Activated CD4-positive, alpha-beta T cell treated with anti-CD3 and anti-CD28 coated beads for 4 hours (primary cell): ENCODE data around the gene PODNL1.
"Not testable (repeated sequence)": the region's sequence is repeated elsewhere in the genome, so short reads cannot be mapped to it uniquely, and the experiment has no call there.

Experiments
- DNase-seq, 2 donors: peaks; one replicate each; pipeline ENCODE4 v3.0.0-alpha.2; 2020

The PODNL1 gene

DNA sequence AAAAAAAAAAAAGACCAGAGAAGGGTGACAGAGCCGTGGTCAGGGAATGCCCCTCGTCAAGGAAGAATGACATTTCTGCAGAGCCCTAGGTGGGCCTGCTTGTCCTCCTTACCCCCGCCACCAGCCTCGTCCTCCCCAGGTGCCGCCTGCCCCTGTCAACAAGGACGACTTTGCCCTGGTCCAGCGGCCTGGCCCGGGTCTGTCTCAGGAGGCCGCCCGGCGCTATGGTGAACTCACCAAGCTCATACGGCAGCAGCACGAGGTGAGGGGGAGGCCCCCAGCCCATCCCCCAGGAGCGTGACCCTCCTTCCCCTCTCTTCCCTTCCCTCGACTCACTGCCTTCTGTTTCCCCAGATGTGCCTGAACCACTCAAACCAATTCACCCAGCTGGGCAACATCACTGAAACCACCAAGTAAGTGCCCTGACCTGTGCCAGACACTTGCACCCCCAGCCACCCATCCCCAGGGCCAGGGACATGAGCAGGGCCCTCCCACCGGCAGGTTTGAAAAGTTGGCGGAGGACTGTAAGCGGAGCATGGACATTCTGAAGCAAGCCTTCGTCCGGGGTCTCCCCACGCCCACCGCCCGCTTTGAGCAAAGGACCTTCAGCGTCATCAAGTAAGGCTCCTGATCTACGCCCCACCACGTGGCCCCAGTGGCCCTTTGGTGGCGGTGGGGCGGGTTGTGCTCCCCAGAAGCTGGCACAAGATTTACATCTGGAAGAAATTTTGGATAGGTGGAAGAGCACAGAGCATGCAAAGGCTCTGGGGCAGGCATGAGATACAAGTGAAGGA, 14.8 kb downstream of the PODNL1 start:
- no peak for DNase-seq

DNA sequence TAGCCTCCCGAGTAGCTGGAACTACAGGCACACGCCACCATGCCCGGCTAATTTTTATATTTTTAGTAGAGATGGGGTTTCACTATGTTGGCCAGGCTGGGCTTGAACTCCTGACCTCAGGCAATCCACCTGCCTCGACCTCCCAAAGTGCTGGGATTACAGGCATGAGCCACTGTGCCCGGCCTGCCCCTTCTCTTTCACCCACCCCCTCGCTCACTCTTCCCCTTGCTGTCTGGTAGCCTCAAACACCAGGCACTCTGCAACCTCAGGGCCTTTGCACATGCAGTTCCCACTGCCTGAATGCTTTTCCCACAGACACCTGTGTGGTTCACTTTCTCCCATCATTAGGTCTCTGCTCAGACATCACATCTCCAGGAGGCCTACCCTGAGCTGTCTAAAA, 16.1 kb downstream of the PODNL1 start:
- not testable (repeated sequence) for DNase-seq

DNA sequence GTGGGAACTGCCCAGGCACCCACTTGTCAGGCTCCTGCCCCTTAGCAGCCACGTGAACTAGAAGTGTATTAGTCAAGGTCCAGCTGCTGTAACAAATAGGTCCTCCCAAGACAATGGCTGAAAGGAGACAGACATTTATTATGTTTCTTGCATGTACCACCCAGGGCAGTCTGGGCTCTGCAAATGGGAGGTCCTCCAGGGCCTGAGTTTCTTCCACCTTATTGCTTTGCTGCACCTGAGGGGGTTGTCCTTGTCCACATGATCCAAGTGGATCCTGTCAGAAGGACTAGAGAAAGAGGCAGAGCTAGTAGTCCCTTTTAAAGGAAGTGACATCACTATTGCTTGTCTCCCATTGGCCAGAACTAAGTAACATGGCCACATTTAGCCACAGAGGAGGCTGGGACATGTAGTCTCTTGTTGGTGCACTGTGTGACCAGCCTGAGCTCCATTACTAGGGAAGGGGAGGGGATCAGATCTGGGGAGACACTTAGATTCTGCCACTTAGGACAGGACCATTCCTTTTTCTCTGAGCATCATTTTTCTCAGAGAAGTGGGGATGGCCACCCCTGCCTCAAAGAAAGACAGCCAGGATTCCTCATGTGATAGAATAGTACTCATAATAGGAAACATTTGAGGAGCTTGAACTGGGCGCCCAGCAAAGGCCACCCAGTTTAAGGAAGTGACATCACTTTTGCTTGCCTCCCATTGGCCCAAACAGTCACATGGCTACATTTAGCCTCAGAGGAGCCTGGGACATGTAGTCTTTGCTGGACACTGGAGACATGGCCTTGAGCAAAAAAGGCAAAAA, 17.1 kb downstream of the PODNL1 start:
- no peak for DNase-seq

DNA sequence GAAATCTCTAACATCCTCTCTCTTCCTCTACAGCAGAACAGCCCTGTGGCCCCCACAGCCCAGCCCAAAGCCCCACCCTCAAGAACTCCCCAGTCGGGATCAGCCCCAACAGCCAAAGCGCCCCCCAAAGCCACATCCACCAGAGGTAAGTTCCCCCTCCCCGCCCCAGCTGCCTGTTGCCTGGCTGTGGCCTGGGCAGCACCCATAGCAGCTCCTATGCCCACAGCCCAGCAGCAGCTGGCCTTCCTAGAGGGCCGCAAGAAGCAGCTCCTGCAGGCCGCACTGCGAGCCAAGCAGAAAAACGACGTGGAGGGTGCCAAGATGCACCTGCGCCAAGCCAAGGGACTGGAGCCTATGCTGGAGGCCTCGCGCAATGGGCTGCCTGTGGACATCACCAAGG, 17.7 kb downstream of the PODNL1 start:
- no peak for DNase-seq

DNA sequence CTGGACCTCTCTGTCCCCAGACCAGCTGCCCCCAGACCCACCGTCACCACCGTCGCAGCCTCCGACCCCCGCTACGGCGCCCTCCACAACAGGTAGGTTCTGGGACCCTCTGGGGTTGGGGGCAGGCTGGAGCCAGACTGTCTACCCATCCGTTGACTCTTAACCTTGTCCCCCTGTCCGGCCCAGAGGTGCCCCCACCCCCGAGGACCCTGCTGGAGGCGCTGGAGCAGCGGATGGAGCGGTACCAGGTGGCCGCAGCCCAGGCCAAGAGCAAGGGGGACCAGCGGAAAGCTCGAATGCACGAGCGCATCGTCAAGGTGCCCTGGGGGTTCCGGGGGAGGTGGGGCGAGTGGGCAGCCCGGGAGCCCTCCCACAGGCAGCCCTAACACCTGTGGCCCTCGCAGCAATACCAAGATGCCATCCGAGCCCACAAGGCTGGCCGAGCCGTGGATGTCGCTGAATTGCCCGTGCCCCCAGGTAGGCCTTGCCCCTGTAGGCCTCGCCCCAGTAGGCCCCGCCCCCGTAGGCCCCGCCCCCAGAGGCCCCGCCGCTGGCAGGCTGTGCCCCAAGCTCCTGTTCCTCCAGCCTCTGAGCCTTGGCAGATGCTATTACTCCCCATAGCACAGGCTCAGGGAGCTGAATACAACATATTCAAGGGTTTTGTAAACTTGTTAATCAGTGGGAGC, 19.3 kb downstream of the PODNL1 start:
- no peak for DNase-seq

DNA sequence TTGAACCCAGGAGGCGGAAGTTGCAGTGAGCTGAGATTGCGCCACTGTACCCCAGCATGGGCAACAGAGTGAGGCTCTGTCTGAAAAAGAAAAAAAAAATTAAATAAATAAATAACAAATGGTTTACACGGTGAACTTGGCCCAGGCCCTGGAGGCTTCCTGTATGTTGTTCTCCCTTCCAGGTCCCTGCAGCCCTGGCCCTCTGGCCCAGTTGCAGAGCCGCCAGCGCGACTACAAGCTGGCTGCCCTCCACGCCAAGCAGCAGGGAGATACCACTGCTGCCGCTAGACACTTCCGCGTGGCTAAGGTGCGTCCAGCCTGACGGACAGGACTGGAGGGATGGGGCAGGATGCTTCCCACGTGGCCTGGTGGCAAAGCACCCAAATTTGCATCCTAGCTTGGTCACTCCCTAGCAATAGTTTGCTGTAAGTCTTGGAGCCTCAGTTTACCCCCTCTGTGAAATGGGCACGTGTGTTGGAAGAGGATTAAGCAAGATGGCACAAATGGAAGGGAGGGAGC, 20.3 kb downstream of the PODNL1 start:
- no peak for DNase-seq

DNA sequence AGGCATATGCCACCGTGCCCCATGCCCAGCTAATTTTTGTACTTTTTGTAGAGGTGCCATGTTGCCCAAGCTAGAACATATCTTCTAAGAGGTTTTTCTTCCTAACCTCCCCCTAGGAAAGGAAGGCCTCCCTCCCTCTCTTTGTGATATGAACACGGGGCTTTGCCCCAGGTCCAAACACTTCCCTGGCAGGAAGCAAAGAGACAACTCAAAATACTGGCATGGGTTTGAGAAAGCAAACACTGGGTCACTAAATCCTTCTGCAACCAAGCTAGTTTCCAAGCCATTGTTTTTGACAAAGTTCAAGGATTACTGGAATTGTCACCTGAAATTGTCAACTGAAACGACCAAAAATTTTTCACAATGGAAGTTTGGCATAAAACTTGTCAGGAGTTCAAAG, 23.4 kb downstream of the PODNL1 start:
- no peak for DNase-seq

DNA sequence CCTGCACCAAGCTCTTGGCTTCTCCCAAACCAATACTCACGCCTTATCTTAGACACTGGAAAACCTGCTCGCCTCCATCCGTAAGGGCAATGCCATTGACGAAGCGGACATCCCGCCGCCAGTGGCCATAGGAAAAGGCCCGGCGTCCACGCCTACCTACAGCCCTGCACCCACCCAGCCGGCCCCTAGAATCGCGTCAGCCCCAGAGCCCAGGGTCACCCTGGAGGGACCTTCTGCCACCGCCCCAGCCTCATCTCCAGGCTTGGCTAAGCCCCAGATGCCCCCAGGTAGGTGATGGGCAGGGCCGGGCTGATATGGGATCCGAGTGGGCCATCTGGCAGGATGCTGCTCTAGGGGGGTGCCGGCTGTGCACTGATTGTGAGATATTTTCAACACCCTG, 24.9 kb downstream of the PODNL1 start:
- no peak for DNase-seq

DNA sequence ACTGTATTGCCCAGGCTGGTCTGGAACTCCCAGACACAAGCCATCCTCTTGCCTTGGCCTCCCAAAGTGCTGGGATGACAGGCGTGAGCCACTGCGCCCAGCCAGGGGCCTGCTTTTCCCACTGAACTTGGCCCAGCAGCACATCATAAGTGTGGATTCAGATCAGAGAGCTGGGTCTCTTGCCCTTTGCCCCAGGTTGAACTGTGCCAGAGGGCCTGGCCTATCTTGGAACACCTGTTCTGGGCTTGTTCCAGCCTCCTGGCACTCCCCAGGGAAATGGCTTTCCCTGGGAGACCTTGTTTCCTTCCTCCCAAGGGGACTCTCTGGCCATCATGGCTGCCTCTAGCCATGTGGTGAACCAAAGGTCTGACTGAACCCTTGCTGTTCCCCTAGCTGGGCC, 28.8 kb downstream of the PODNL1 start:
- no peak for DNase-seq

DNA sequence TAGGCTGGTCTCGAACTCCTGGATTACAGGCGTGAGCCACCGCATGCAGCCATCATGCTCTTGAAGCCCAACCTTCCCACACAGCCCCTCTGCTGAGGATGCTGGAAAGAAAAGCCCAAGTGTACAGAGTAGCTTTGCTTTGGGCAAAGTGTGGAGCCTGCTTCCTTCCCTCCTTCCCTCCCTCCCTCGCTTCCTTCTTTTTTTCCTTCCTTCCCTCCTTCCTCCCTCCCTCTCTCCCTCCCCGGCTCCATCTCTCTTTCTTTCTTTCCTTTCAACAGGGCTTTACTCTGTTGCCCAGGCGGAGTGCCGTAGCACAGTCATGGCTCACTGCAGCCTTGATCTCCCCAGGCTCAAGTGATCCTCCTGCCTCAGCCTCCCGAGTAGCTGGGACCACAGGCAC, 29.5 kb downstream of the PODNL1 start:
- DNase-seq = no peak

DNA sequence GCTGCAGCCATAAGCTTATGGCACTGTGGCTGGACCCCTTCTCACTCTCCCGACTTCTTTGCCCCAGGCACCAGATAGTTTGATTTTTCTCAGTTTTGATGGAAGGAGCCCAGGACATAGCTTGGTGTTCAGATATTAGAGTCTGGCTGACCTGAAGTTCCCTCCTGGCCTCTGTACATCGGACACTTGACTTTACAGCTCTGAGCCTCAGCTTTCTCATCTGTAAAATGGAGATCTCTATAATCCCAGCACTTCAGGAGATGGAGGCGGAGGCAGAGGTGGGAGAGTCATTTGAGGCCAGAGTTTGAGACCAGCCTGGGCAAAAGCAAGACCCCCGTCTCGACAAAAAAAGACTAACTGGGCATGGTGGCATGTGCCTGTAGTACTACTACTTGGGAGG, 31.3 kb downstream of the PODNL1 start:
- no peak for DNase-seq

DNA sequence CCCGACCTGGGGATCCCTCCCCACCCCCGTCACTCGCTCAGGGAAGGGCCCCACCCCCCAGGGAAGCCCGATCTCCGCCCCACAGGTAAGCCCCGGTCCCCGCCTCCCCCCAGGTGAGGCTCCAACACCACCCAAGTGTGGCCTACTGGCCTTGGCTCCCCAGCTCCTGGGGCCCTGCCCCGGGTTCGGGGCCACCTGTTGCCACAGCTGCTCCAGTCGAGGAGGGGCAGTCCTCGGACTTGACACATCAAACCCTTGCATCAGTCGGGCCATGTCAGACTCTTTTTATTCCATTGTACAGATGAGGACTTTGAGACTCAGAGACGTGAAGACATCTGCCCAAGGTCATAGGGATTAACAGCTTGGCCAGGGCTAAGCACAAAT, 31.7 kb downstream of the PODNL1 start:
- peak; percentile 43 to 45 for DNase-seq

DNA sequence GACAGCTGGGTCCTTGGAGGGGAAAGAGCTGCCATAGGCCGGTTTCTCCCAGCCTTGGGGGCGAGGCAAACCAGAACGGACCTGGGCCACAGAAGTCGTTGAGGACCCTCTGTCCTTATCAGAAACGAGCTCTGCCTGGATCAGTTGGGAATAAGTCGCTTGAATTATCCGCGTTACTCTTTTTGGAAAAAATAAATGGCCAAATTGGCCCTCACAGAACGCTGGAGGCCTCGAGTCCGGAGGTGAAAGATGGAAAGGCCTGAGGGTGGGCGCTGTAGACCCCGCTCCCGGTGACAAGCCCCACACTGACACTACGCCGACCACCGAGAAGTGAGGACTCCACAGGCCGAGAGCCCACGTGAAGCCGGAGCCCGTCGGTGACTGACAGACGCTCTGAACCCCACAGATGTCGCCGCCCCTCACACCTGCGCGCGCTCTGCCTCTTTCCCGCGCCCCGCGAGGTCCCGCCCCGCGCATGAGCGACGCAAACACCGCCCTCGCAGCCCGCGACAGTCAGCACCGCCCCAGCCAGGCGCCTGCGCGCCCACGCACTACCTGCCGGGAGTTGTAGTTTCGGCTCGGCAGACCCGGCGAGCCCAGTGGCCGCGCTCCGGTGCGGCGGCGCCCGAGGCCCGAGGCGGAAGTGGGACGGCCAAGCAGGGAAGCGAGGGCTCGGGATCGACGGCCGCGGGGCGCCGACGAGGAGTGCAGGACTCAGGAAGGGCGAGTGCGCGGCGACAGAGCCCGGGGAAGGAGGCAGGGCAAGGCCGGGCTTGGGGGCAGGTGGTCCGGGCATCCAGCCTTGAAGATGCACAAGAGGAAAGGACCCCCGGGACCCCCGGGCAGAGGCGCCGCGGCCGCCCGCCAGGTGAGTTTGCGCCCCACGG, 32.3 kb downstream of the PODNL1 start, which contains the start of the genes BRME1 and CC2D1A:
Gene BRME1, minus strand, starts transcription at position 484 of the 887 bp plus-strand sequence. CDS start 1,225 bp downstream, outside the sequence.
Gene CC2D1A, plus strand, starts transcription at position 568 of the 887 bp plus-strand sequence. Its CDS starts 241 bp downstream, at position 809.
- peak; percentile 95 for DNase-seq

DNA sequence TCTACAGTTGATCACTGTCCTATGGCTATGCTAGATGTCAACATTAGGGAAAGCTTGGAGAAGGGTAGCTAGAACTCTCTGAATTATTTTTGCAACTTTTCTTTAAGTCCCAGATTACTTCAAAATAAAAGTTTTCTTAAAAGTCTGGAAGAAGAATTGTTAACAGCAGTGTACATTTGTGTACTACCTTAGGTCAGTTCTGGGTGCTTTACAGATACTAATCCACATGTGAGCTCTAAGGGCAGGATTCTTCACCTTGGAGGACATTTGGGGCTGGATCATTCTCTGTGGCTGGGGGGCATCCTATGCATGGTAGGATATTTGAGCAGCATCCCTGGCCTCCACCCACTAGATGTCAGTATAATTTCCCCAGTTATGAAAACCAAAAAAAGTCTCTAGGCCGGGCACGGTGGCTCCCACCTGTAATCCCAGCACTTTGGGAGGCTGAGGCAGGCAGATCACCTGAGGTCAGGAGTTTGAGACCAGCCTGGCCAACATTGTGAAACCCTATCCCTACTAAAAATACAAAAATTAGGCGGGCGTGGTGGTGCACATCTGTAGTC, 35.1 kb downstream of the PODNL1 start:
- no peak for DNase-seq

DNA sequence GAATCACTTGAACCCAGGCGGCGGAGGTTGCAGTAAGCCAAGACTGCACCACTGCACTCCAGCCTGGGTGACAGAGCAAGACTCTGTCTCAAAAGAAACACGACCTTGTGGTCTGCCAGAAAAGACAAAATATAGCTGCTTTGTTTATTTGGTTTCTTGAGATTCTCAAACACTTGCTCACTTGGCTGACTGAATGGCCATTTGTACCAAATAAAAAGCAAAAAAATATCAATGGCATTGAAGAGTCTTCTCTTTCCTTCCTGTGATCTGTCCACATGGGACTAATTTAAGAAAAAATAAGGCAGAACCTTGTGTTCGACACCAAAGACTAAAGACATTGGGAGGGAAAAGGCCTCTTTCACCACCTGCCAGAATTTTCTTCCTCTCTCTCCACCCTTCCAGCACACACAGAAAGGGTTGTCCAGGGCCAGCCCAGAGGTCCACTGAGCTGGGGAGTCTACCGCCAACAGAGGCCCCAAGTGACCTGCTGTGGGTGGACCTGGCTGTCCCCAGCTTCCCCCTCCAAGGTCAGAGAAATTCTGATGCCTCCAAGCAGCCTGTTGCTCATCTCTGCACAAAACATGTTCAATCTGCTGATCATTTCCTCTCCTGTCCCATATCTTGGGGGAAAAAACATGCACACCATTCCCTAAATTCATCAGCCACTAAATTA, 38.2 kb downstream of the PODNL1 start:
- DNase-seq = no peak

DNA sequence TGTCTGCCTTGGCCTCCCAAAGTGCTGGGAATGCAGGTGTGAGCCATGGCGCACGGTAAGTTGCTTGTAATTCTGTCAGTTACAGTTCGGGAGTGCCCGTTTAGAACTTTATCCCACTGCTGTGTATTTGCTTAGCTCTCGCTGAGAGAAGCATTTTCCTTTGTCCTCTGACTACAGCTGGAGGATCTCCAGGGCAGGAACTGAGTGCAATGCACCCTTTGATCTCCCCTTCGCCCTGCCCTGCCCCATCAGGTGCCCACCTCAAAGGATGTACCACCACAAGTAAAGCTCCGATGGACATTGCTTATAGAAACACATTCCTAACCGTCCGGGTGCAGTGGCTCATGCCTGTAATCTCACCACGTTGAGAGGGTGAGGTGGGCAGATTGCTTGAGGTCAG, 38.8 kb downstream of the PODNL1 start:
- DNase-seq = no peak

DNA sequence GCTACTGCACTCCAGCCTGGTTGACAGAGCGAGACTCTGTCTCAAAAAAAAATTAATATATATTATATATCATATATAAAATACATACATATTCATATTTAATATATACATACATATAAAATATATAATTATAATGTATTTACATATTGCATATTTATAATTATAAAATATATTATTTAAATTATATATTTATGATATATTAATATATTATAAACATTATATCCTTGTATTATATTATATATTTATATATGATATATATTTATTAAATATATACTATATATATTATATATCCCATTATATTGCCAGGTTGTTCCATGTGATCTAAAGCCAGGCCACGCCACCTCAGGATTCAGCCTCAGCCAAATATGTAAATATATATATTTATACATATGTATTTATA, 42.0 kb downstream of the PODNL1 start:
- no peak for DNase-seq

DNA sequence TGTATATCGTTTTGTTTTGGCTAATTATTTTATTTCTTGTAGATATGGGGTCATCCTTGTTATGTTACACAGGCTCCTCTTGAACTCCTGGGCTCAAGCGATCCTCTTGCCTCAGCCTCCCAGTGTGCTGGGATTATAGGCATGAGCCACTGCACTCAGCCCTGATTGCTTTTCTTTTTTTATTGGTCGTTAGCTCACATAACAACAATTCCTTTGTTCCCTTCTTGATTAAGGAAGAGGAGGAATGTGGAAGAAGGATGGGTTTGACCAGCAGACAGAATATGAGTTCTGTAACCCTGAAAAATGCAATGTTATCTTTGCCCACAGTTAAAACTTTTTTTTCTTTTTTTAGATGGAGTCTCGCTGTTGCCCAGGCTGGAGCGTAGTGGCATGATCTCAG, 43.7 kb downstream of the PODNL1 start:
- no peak for DNase-seq

DNA sequence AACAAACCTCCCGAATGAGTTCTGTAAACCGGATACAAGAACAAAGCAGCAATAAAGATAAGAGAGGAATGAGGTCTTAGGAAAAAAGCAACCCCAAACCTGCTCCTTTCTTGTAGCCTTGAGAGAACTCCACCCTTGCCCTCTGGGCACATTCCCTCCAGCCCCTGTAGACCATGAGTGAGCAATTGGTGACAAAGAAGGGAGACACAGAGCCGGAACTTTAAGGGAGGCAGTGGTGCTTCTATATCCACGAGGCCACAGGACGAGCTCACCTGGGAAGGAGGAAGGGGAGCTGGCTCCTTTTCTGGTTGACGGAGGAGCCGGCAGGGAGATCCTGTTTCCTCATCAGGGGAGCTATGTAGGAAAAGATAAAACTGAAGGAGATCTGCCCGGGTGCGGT, 45.3 kb downstream of the PODNL1 start:
- DNase-seq = no peak

DNA sequence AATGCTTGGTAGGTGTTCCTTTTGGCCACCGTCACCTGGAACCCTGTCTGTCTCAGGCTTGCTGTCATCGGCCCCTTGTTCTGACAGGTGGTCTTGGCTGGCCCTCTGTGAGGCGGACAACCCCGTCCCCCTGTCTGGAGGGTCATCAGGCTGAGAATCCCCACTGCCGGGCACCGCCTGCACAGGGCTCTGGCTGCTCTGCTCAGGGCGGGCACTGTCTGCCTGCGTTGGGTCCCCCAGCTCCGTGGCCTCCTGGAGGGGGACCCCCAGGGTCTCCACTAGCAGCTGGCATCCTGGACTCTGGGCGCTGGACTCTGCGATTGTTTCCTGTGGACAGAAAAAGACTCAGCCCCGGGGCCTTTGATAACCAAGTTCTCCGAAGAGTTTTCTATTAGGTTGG, 48.1 kb downstream of the PODNL1 start:
- no peak for DNase-seq

DNA sequence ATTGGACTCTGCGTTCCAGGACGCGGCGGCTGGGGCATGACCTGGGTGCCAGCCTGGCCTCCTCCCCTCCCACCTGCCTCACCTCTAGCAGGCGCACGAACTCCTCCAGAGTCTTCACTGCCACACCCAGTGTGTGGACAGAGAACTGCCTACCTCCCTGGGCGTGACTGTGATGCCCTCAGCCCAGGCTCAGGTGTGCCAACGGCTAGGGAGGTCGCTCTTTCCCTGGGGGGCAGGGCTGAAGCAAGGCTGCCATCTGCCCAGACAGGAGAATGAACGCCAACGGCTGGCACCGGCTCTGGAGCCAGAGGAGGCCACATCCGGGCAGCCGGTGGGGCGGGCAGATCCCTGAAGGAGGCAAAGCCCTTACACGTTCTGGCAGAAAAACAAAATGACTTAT, 49.9 kb downstream of the PODNL1 start:
- DNase-seq = no peak
